H1 (cell line): ENCODE data around the gene RAB3GAP1. TPM values are rescaled to one million over a fixed set of nuclear protein-coding genes. Genes with fewer than 3 reads are reported as not detected.

Source experiments
- CTCF ChIA-PET: fragments of 300-600 bp; sonication (Branson Sonifier 250); formaldehyde crosslinking; loops from one replicate; lab custom pipeline; 2021; ENCODE audit not compliant: partially characterized antibody; lab: Charles Lee
- POLR2A ChIA-PET: fragments of 300-600 bp; sonication (Branson Sonifier 250); formaldehyde crosslinking; loops from one replicate; lab custom pipeline; 2021; ENCODE audit warnings: inconsistent platforms; ENCODE audit not compliant: partially characterized antibody; lab: Charles Lee
- DNase-seq, 2 experiments: peaks; one replicate each; pipeline versions ENCODE4 v3.0.0 to v3.0.0-alpha.2; 2010 to 2022; ENCODE audit warnings: low spot score in 2 of 2, low read depth in 1 of 2, mixed read lengths in 1 of 2
- FAIRE-seq: peaks from 2 replicates; lab custom pipeline; 2011; peaks lifted over from hg19 to GRCh38; lab: Jason Lieb, UNC
- H2AFZ ChIP-seq: 2 replicates; pipeline ENCODE4 v1.8.1; 2012; ENCODE audit warnings: low read length, inconsistent platforms
- H2AK5ac ChIP-seq: 2 replicates; pipeline ENCODE4 v1.6.1; 2013; ENCODE audit warnings: low read depth, low read length
- H2BK120ac ChIP-seq: replicated peaks from 2 replicates; pipeline ENCODE3; 2013; ENCODE audit warnings: low read depth, low read length, inconsistent platforms
- H2BK12ac ChIP-seq: 2 replicates; pipeline ENCODE4 v1.6.1; 2013; ENCODE audit warnings: low read depth, low read length
- H2BK15ac ChIP-seq: 2 replicates; pipeline ENCODE4 v1.6.1; 2013; ENCODE audit warnings: low read length
- H2BK20ac ChIP-seq: 2 replicates; pipeline ENCODE4 v1.6.1; 2013; ENCODE audit warnings: low read length
- H2BK5ac ChIP-seq: 2 replicates; pipeline ENCODE4 v1.6.1; 2013; ENCODE audit warnings: low read depth, low read length
- H3K14ac ChIP-seq: 2 replicates; pipeline ENCODE4 v1.6.1; 2013; ENCODE audit warnings: inconsistent platforms; ENCODE audit not compliant: insufficient read length
- H3K18ac ChIP-seq: 2 replicates; pipeline ENCODE4 v1.6.1; 2013; ENCODE audit warnings: low read length; ENCODE audit errors: extremely low read depth
- H3K23ac ChIP-seq: 2 replicates; pipeline ENCODE4 v1.6.1; 2013; ENCODE audit warnings: inconsistent platforms; ENCODE audit not compliant: insufficient read length
- H3K23me2 ChIP-seq: 2 replicates; pipeline ENCODE4 v1.6.1; 2013; ENCODE audit warnings: low read depth, low read length
- H3K27ac ChIP-seq: 2 replicates; pipeline ENCODE4 v1.6.1; 2011; ENCODE audit warnings: low read depth, low read length, inconsistent platforms
- H3K27me3 ChIP-seq, 4 experiments: replicated peaks in 1 of 4; 1 replicate in 1 of 4; 2 replicates in 3 of 4; pipeline versions ENCODE4 v1.6.1 to v1.8.1; 2011 to 2013; ENCODE audit warnings: low read length in 3 of 4, mild to moderate bottlenecking in 3 of 4, inconsistent platforms in 2 of 4, mixed read lengths in 2 of 4, moderate library complexity in 1 of 4; ENCODE audit not compliant: control insufficient read depth in 3 of 4, insufficient read depth in 3 of 4; ENCODE audit errors: extremely low read depth in 1 of 4
- H3K36me3 ChIP-seq, 4 experiments: 2 replicates each; pipeline versions ENCODE4 v1.6.1 to v1.8.1; 2011 to 2013; ENCODE audit warnings: mild to moderate bottlenecking in 4 of 4, low read length in 3 of 4, moderate library complexity in 2 of 4, control low read depth in 1 of 4, inconsistent platforms in 1 of 4; ENCODE audit not compliant: insufficient read depth in 4 of 4, control insufficient read depth in 2 of 4
- H3K4ac ChIP-seq: replicated peaks from 2 replicates; pipeline ENCODE3; 2013; ENCODE audit warnings: low read length, low read depth, mixed read lengths, inconsistent platforms; ENCODE audit not compliant: insufficient read length
- H3K4me1 ChIP-seq, 4 experiments: replicated peaks in 1 of 4; 1 replicate in 1 of 4; 2 replicates in 3 of 4; pipeline versions ENCODE4 v1.6.1 to v1.8.1; 2011 to 2013; ENCODE audit warnings: low read length in 3 of 4, inconsistent platforms in 2 of 4, mixed read lengths in 1 of 4; ENCODE audit not compliant: insufficient read depth in 4 of 4, control insufficient read depth in 3 of 4
- H3K4me2 ChIP-seq, 2 experiments: 2 replicates each; pipeline versions ENCODE4 v1.6.1 to v1.8.1; 2011 to 2013; ENCODE audit warnings: low read depth in 2 of 2, low read length in 2 of 2, control low read depth in 1 of 2, inconsistent platforms in 1 of 2, mild to moderate bottlenecking in 1 of 2; ENCODE audit not compliant: insufficient read depth in 1 of 2
- H3K4me3 ChIP-seq, 4 experiments: fragments of 200-600, 300-600 bp in 1 of 4; sonication (generic), shearing (Covaris generic), sonication (Bioruptor Twin) in 1 of 4; 2 replicates each; pipeline versions ENCODE4 v1.5.1 to v1.8.1; 2011 to 2016; ENCODE audit warnings: low read length in 4 of 4, low read depth in 3 of 4, control low read depth in 2 of 4, inconsistent platforms in 2 of 4, mild to moderate bottlenecking in 2 of 4, mixed read lengths in 1 of 4, moderate library complexity in 1 of 4; ENCODE audit not compliant: insufficient read depth in 2 of 4; ENCODE audit errors: extremely low read depth in 1 of 4
- H3K56ac ChIP-seq: replicated peaks from 2 replicates; pipeline ENCODE3; 2013; ENCODE audit warnings: low read depth, mild to moderate bottlenecking, mixed read lengths, low read length, inconsistent platforms; ENCODE audit not compliant: insufficient read length
- H3K79me1 ChIP-seq: 2 replicates; pipeline ENCODE4 v1.6.1; 2013; ENCODE audit warnings: low read depth, low read length, control low read depth
- H3K79me2 ChIP-seq, 2 experiments: 2 replicates each; pipeline versions ENCODE4 v1.6.1 to v1.8.1; 2012 to 2013; ENCODE audit warnings: low read length in 2 of 2, mild to moderate bottlenecking in 2 of 2, inconsistent platforms in 1 of 2; ENCODE audit not compliant: insufficient read depth in 2 of 2, control insufficient read depth in 1 of 2
- H3K9ac ChIP-seq, 4 experiments: replicated peaks in 1 of 4; 1 replicate in 1 of 4; 2 replicates in 3 of 4; pipeline versions ENCODE4 v1.6.1 to v1.8.1; 2011 to 2013; ENCODE audit warnings: low read depth in 3 of 4, low read length in 3 of 4, control low read depth in 2 of 4, mild to moderate bottlenecking in 2 of 4, moderate library complexity in 2 of 4, inconsistent platforms in 1 of 4; ENCODE audit errors: extremely low read depth in 1 of 4
- H3K9me3 ChIP-seq, 2 experiments: 2 replicates each; pipeline versions ENCODE4 v1.6.1 to v1.8.1; 2012 to 2013; ENCODE audit warnings: mild to moderate bottlenecking in 2 of 2, moderate library complexity in 2 of 2, control low read depth in 1 of 2, inconsistent platforms in 1 of 2, low read depth in 1 of 2, low read length in 1 of 2, mixed read lengths in 1 of 2; ENCODE audit not compliant: insufficient read depth in 2 of 2
- H4K20me1 ChIP-seq, 2 experiments: replicated peaks in 1 of 2; 2 replicates each; pipeline versions ENCODE3 to v1.8.1; 2011 to 2013; ENCODE audit warnings: inconsistent platforms in 2 of 2, low read length in 2 of 2, mild to moderate bottlenecking in 1 of 2; ENCODE audit not compliant: insufficient read depth in 2 of 2, control insufficient read depth in 1 of 2
- H4K5ac ChIP-seq: 2 replicates; pipeline ENCODE4 v1.6.1; 2013; ENCODE audit warnings: low read length, low read depth, mixed read lengths, inconsistent platforms; ENCODE audit not compliant: insufficient read length
- H4K8ac ChIP-seq: 2 replicates; pipeline ENCODE4 v1.8.0; 2013; ENCODE audit warnings: mild to moderate bottlenecking, moderate library complexity, low read length, inconsistent platforms; ENCODE audit not compliant: insufficient read depth; ENCODE audit errors: extremely low read depth
- H4K91ac ChIP-seq: replicated peaks from 2 replicates; pipeline ENCODE3; 2013; ENCODE audit warnings: low read length, mixed read lengths, inconsistent platforms; ENCODE audit not compliant: insufficient read length
- CBX8 ChIP-seq: fragments of 300-800, 300-1000 bp; sonication (generic); IDR thresholded peaks from 2 replicates; pipeline ENCODE4 v1.7.1; 2016; ENCODE audit warnings: low read depth, low read length, borderline replicate concordance
- CHD1 ChIP-seq: IDR thresholded peaks from 2 replicates; pipeline ENCODE4 v1.6.1; 2012; ENCODE audit warnings: low read depth, low read length, improper control_type of control experiment
- CTCF ChIP-seq, 3 experiments: IDR thresholded peaks; 1 replicate in 2 of 3; 2 replicates in 1 of 3; pipeline versions ENCODE4 v1.5.1 to v1.6.1; 2011; ENCODE audit warnings: low read length in 3 of 3, mild to moderate bottlenecking in 3 of 3, inconsistent platforms in 2 of 3, low read depth in 1 of 3, moderate library complexity in 1 of 3; ENCODE audit not compliant: insufficient read depth in 1 of 3; ENCODE audit errors: control extremely low read depth in 1 of 3
- GABPA ChIP-seq: IDR thresholded peaks from 2 replicates; pipeline ENCODE4 v1.6.1; 2011; ENCODE audit warnings: mild to moderate bottlenecking, low read length, moderate library complexity, borderline replicate concordance; ENCODE audit not compliant: insufficient read depth
- HDAC6 ChIP-seq: IDR thresholded peaks from one replicate; pipeline ENCODE4 v1.7.1; 2012; ENCODE audit warnings: low read depth, mild to moderate bottlenecking, inconsistent platforms, low read length, moderate library complexity
- MAFK ChIP-seq: IDR thresholded peaks from 2 replicates; pipeline ENCODE4 v1.6.1; 2012; ENCODE audit warnings: low read depth, mild to moderate bottlenecking, improper control_type of control experiment, low read length
- MAX ChIP-seq: IDR thresholded peaks from 2 replicates; pipeline ENCODE4 v1.6.1; 2012; ENCODE audit warnings: inconsistent platforms
- NRF1 ChIP-seq: IDR thresholded peaks from 2 replicates; pipeline ENCODE4 v1.6.1; 2011; ENCODE audit warnings: mild to moderate bottlenecking, low read depth, low read length, improper control_type of control experiment
- RAD21 ChIP-seq, 2 experiments: IDR thresholded peaks in 1 of 2; conservative IDR thresholded peaks in 1 of 2; 2 replicates each; pipeline ENCODE4 v1.6.1; 2011; ENCODE audit warnings: low read depth in 2 of 2, low read length in 2 of 2, improper control_type of control experiment in 1 of 2, inconsistent platforms in 1 of 2, mild to moderate bottlenecking in 1 of 2, moderate library complexity in 1 of 2
- TAF1 ChIP-seq: IDR thresholded peaks from 2 replicates; pipeline ENCODE4 v1.6.1; 2011; ENCODE audit warnings: mild to moderate bottlenecking, low read depth, low read length
- TEAD4 ChIP-seq: IDR thresholded peaks from 2 replicates; pipeline ENCODE4 v1.6.1; 2012; ENCODE audit warnings: low read depth, low read length, inconsistent platforms, mixed read lengths
- ZNF274 ChIP-seq: IDR thresholded peaks from 2 replicates; pipeline ENCODE4 v1.7.0; 2012; ENCODE audit warnings: low read length, borderline replicate concordance; ENCODE audit errors: extremely low read depth
- polyA plus RNA-seq, 7 experiments: library from polyadenylated mRNA; depleted of rRNA in 3 of 7; stranded (reverse) in 5 of 7; unstranded in 2 of 7; fragments of >200 nt in 5 of 7; fragments of 200-250 nt in 2 of 7; gene quantifications; 1 replicate in 5 of 7; 2 replicates in 1 of 7; 4 replicates in 1 of 7; pipeline versions ENCODE4 v1.2.1 to v1.2.3, GENCODE V29; 2011 to 2013; ENCODE audit warnings: missing spikeins in 2 of 7, mixed read lengths in 2 of 7
- total RNA-seq: library from RNA; stranded (reverse); fragmentation: NEBNext Ultra II Directional; extraction: Animal tissue kit (Norgen Biotek cat#: 25700); gene quantifications from 2 replicates; pipeline ENCODE4 v1.2.1, GENCODE V29; 2021

RAB3GAP1 gene
- total and polyA plus RNA-seq, 2 of the 8 experiments (the other 6 are each of a cell fraction or from before 2014, with no cell fraction given): 9.8 to 28.6 TPM

GRCh38 chr2:135154962-135155361 is 102.9 kb downstream of the RAB3GAP1 start:
- FAIRE-seq: no peak
- H3K27me3 ChIP-seq: peaks cover 0 to 1% (median 0%) of the 10 kb centered on the region in 4 experiments; a peak in 1 of 7 replicates
- no peak overlapping the region for H4K91ac ChIP-seq
- no peak overlapping the region for H2BK12ac ChIP-seq
- no peaks in the 10 kb centered on the region for H3K9me3 ChIP-seq
- H3K14ac ChIP-seq: no peak overlapping the region
- H3K4me2 ChIP-seq: no peak overlapping the region
- no peak overlapping the region for H2BK20ac ChIP-seq
- H4K5ac ChIP-seq: no peak overlapping the region
- no peak overlapping the region for H3K27ac ChIP-seq
- H3K23me2 ChIP-seq: no peaks in the 10 kb centered on the region
- no peaks in the 10 kb centered on the region for H3K4me1 ChIP-seq
- H2AK5ac ChIP-seq: no peak overlapping the region
- DNase-seq: no peak
- ChIA-PET POLR2A (interaction anchor here (0.6 kb wide), 1 partner anchor 12 kb away, joined by 3 read pairs; no protein-coding TSS in a partner anchor), CTCF (interaction anchor here (0.7 to 1.2 kb wide), 2 partner anchors 9 to 18 kb away, joined by 3 read pairs; no protein-coding TSS in a partner anchor)
- H4K8ac ChIP-seq: no peak overlapping the region
- H2BK15ac ChIP-seq: no peak overlapping the region
- H3K4me3 ChIP-seq: no peak overlapping the region
- no peaks in the 10 kb centered on the region for H3K79me2 ChIP-seq
- peaks cover 0 to 57% (median 14%) of the 10 kb centered on the region in 4 experiments; a peak in 5 of 8 replicates for H3K36me3 ChIP-seq
- H3K4ac ChIP-seq: no peak overlapping the region
- no peak overlapping the region for H3K18ac ChIP-seq
- H3K79me1 ChIP-seq: no peaks in the 10 kb centered on the region
- no peak overlapping the region for H3K56ac ChIP-seq
- H3K23ac ChIP-seq: no peak overlapping the region
- no peak overlapping the region for H2BK120ac ChIP-seq
- H2AFZ ChIP-seq: no peak overlapping the region
- no peak overlapping the region for H2BK5ac ChIP-seq
- H3K9ac ChIP-seq: no peak overlapping the region
- no peaks in the 10 kb centered on the region for H4K20me1 ChIP-seq
- TF ChIP-seq MAX (no peak), TAF1 (no peak), MAFK (no peak), CHD1 (no peak), ZNF274 (no peak), GABPA (no peak), TEAD4 (no peak), NRF1 (no peak), CTCF (IDR thresholded peaks at IDR 0.05; ENCODE audit: control extremely low read depth in 1 of 3, insufficient read depth in 1 of 3, low read depth in 1 of 3, low read length in 3 of 3) (no peak), RAD21 (IDR thresholded peaks at IDR 0.05 in 1 of 2, conservative IDR thresholded peaks at IDR 0.05 in 1 of 2; ENCODE audit: low read depth in 2 of 2, low read length in 2 of 2) (no peak), CBX8 (no peak), HDAC6 (no peak)
